H1 (cell line): ENCODE results near the gene A4GALT. TPM values are rescaled to one million over a fixed set of nuclear protein-coding genes. Genes with fewer than 3 reads are reported as not detected.

ENCODE experiments used
- CTCF ChIA-PET: fragments of 300-600 bp; sonication (Branson Sonifier 250); formaldehyde crosslinking; loops from one replicate; lab custom pipeline; 2021; ENCODE audit not compliant: partially characterized antibody; lab: Charles Lee
- POLR2A ChIA-PET: fragments of 300-600 bp; sonication (Branson Sonifier 250); formaldehyde crosslinking; loops from one replicate; lab custom pipeline; 2021; ENCODE audit warnings: inconsistent platforms; ENCODE audit not compliant: partially characterized antibody; lab: Charles Lee
- DNase-seq, 2 experiments: peaks; one replicate each; pipeline versions ENCODE4 v3.0.0 to v3.0.0-alpha.2; 2010 to 2022; ENCODE audit warnings: low spot score in 2 of 2, low read depth in 1 of 2, mixed read lengths in 1 of 2
- FAIRE-seq: peaks from 2 replicates; lab custom pipeline; 2011; peaks lifted over from hg19 to GRCh38; lab: Jason Lieb, UNC
- H2AFZ ChIP-seq: 2 replicates; pipeline ENCODE4 v1.8.1; 2012; ENCODE audit warnings: low read length, inconsistent platforms
- H2AK5ac ChIP-seq: 2 replicates; pipeline ENCODE4 v1.6.1; 2013; ENCODE audit warnings: low read depth, low read length
- H2BK120ac ChIP-seq: replicated peaks from 2 replicates; pipeline ENCODE3; 2013; ENCODE audit warnings: low read depth, low read length, inconsistent platforms
- H2BK12ac ChIP-seq: 2 replicates; pipeline ENCODE4 v1.6.1; 2013; ENCODE audit warnings: low read depth, low read length
- H2BK15ac ChIP-seq: 2 replicates; pipeline ENCODE4 v1.6.1; 2013; ENCODE audit warnings: low read length
- H2BK20ac ChIP-seq: 2 replicates; pipeline ENCODE4 v1.6.1; 2013; ENCODE audit warnings: low read length
- H2BK5ac ChIP-seq: 2 replicates; pipeline ENCODE4 v1.6.1; 2013; ENCODE audit warnings: low read depth, low read length
- H3K14ac ChIP-seq: 2 replicates; pipeline ENCODE4 v1.6.1; 2013; ENCODE audit warnings: inconsistent platforms; ENCODE audit not compliant: insufficient read length
- H3K18ac ChIP-seq: 2 replicates; pipeline ENCODE4 v1.6.1; 2013; ENCODE audit warnings: low read length; ENCODE audit errors: extremely low read depth
- H3K23ac ChIP-seq: 2 replicates; pipeline ENCODE4 v1.6.1; 2013; ENCODE audit warnings: inconsistent platforms; ENCODE audit not compliant: insufficient read length
- H3K23me2 ChIP-seq: 2 replicates; pipeline ENCODE4 v1.6.1; 2013; ENCODE audit warnings: low read depth, low read length
- H3K27ac ChIP-seq: 2 replicates; pipeline ENCODE4 v1.6.1; 2011; ENCODE audit warnings: low read depth, low read length, inconsistent platforms
- H3K27me3 ChIP-seq, 4 experiments: replicated peaks in 1 of 4; 1 replicate in 1 of 4; 2 replicates in 3 of 4; pipeline versions ENCODE4 v1.6.1 to v1.8.1; 2011 to 2013; ENCODE audit warnings: low read length in 3 of 4, mild to moderate bottlenecking in 3 of 4, inconsistent platforms in 2 of 4, mixed read lengths in 2 of 4, moderate library complexity in 1 of 4; ENCODE audit not compliant: control insufficient read depth in 3 of 4, insufficient read depth in 3 of 4; ENCODE audit errors: extremely low read depth in 1 of 4
- H3K36me3 ChIP-seq, 4 experiments: 2 replicates each; pipeline versions ENCODE4 v1.6.1 to v1.8.1; 2011 to 2013; ENCODE audit warnings: mild to moderate bottlenecking in 4 of 4, low read length in 3 of 4, moderate library complexity in 2 of 4, control low read depth in 1 of 4, inconsistent platforms in 1 of 4; ENCODE audit not compliant: insufficient read depth in 4 of 4, control insufficient read depth in 2 of 4
- H3K4ac ChIP-seq: replicated peaks from 2 replicates; pipeline ENCODE3; 2013; ENCODE audit warnings: low read length, low read depth, mixed read lengths, inconsistent platforms; ENCODE audit not compliant: insufficient read length
- H3K4me1 ChIP-seq, 4 experiments: replicated peaks in 1 of 4; 1 replicate in 1 of 4; 2 replicates in 3 of 4; pipeline versions ENCODE4 v1.6.1 to v1.8.1; 2011 to 2013; ENCODE audit warnings: low read length in 3 of 4, inconsistent platforms in 2 of 4, mixed read lengths in 1 of 4; ENCODE audit not compliant: insufficient read depth in 4 of 4, control insufficient read depth in 3 of 4
- H3K4me2 ChIP-seq, 2 experiments: 2 replicates each; pipeline versions ENCODE4 v1.6.1 to v1.8.1; 2011 to 2013; ENCODE audit warnings: low read depth in 2 of 2, low read length in 2 of 2, control low read depth in 1 of 2, inconsistent platforms in 1 of 2, mild to moderate bottlenecking in 1 of 2; ENCODE audit not compliant: insufficient read depth in 1 of 2
- H3K4me3 ChIP-seq, 4 experiments: fragments of 200-600, 300-600 bp in 1 of 4; sonication (generic), shearing (Covaris generic), sonication (Bioruptor Twin) in 1 of 4; 2 replicates each; pipeline versions ENCODE4 v1.5.1 to v1.8.1; 2011 to 2016; ENCODE audit warnings: low read length in 4 of 4, low read depth in 3 of 4, control low read depth in 2 of 4, inconsistent platforms in 2 of 4, mild to moderate bottlenecking in 2 of 4, mixed read lengths in 1 of 4, moderate library complexity in 1 of 4; ENCODE audit not compliant: insufficient read depth in 2 of 4; ENCODE audit errors: extremely low read depth in 1 of 4
- H3K56ac ChIP-seq: replicated peaks from 2 replicates; pipeline ENCODE3; 2013; ENCODE audit warnings: low read depth, mild to moderate bottlenecking, mixed read lengths, low read length, inconsistent platforms; ENCODE audit not compliant: insufficient read length
- H3K79me1 ChIP-seq: 2 replicates; pipeline ENCODE4 v1.6.1; 2013; ENCODE audit warnings: low read depth, low read length, control low read depth
- H3K79me2 ChIP-seq, 2 experiments: 2 replicates each; pipeline versions ENCODE4 v1.6.1 to v1.8.1; 2012 to 2013; ENCODE audit warnings: low read length in 2 of 2, mild to moderate bottlenecking in 2 of 2, inconsistent platforms in 1 of 2; ENCODE audit not compliant: insufficient read depth in 2 of 2, control insufficient read depth in 1 of 2
- H3K9ac ChIP-seq, 4 experiments: replicated peaks in 1 of 4; 1 replicate in 1 of 4; 2 replicates in 3 of 4; pipeline versions ENCODE4 v1.6.1 to v1.8.1; 2011 to 2013; ENCODE audit warnings: low read depth in 3 of 4, low read length in 3 of 4, control low read depth in 2 of 4, mild to moderate bottlenecking in 2 of 4, moderate library complexity in 2 of 4, inconsistent platforms in 1 of 4; ENCODE audit errors: extremely low read depth in 1 of 4
- H3K9me3 ChIP-seq, 2 experiments: 2 replicates each; pipeline versions ENCODE4 v1.6.1 to v1.8.1; 2012 to 2013; ENCODE audit warnings: mild to moderate bottlenecking in 2 of 2, moderate library complexity in 2 of 2, control low read depth in 1 of 2, inconsistent platforms in 1 of 2, low read depth in 1 of 2, low read length in 1 of 2, mixed read lengths in 1 of 2; ENCODE audit not compliant: insufficient read depth in 2 of 2
- H4K20me1 ChIP-seq, 2 experiments: replicated peaks in 1 of 2; 2 replicates each; pipeline versions ENCODE3 to v1.8.1; 2011 to 2013; ENCODE audit warnings: inconsistent platforms in 2 of 2, low read length in 2 of 2, mild to moderate bottlenecking in 1 of 2; ENCODE audit not compliant: insufficient read depth in 2 of 2, control insufficient read depth in 1 of 2
- H4K5ac ChIP-seq: 2 replicates; pipeline ENCODE4 v1.6.1; 2013; ENCODE audit warnings: low read length, low read depth, mixed read lengths, inconsistent platforms; ENCODE audit not compliant: insufficient read length
- H4K8ac ChIP-seq: 2 replicates; pipeline ENCODE4 v1.8.0; 2013; ENCODE audit warnings: mild to moderate bottlenecking, moderate library complexity, low read length, inconsistent platforms; ENCODE audit not compliant: insufficient read depth; ENCODE audit errors: extremely low read depth
- H4K91ac ChIP-seq: replicated peaks from 2 replicates; pipeline ENCODE3; 2013; ENCODE audit warnings: low read length, mixed read lengths, inconsistent platforms; ENCODE audit not compliant: insufficient read length
- BACH1 ChIP-seq: IDR thresholded peaks from 2 replicates; pipeline ENCODE4 v1.6.1; 2012; ENCODE audit warnings: low read length, improper control_type of control experiment
- BRCA1 ChIP-seq: IDR thresholded peaks from 2 replicates; pipeline ENCODE4 v1.6.1; 2012; ENCODE audit warnings: low read depth, low read length, improper control_type of control experiment
- EZH2 ChIP-seq: fragments of 200-600 bp; sonication (generic); IDR thresholded peaks from 2 replicates; pipeline ENCODE4 v1.7.1; 2012; ENCODE audit warnings: low read depth, mild to moderate bottlenecking, moderate library complexity, low read length, inconsistent platforms; ENCODE audit not compliant: severe bottlenecking
- GABPA ChIP-seq: IDR thresholded peaks from 2 replicates; pipeline ENCODE4 v1.6.1; 2011; ENCODE audit warnings: mild to moderate bottlenecking, low read length, moderate library complexity, borderline replicate concordance; ENCODE audit not compliant: insufficient read depth
- MAX ChIP-seq: IDR thresholded peaks from 2 replicates; pipeline ENCODE4 v1.6.1; 2012; ENCODE audit warnings: inconsistent platforms
- POLR2A ChIP-seq, 2 experiments: IDR thresholded peaks; 1 replicate in 1 of 2; 2 replicates in 1 of 2; pipeline ENCODE4 v1.6.1; 2011; ENCODE audit warnings: low read depth in 2 of 2, low read length in 2 of 2, mild to moderate bottlenecking in 2 of 2; ENCODE audit errors: control extremely low read depth in 1 of 2
- POLR2AphosphoS5 ChIP-seq: IDR thresholded peaks from 2 replicates; pipeline ENCODE4 v1.6.1; 2011; ENCODE audit warnings: low read depth, low read length
- RAD21 ChIP-seq, 2 experiments: IDR thresholded peaks in 1 of 2; conservative IDR thresholded peaks in 1 of 2; 2 replicates each; pipeline ENCODE4 v1.6.1; 2011; ENCODE audit warnings: low read depth in 2 of 2, low read length in 2 of 2, improper control_type of control experiment in 1 of 2, inconsistent platforms in 1 of 2, mild to moderate bottlenecking in 1 of 2, moderate library complexity in 1 of 2
- SIN3A ChIP-seq, 2 experiments: IDR thresholded peaks in 1 of 2; conservative IDR thresholded peaks in 1 of 2; 2 replicates each; pipeline ENCODE4 v1.6.1; 2011 to 2012; ENCODE audit warnings: low read length in 2 of 2, improper control_type of control experiment in 1 of 2, low read depth in 1 of 2, mild to moderate bottlenecking in 1 of 2
- SUZ12 ChIP-seq: fragments of 200-600 bp; sonication (generic); IDR thresholded peaks from 2 replicates; pipeline ENCODE4 v1.6.1; 2012; ENCODE audit warnings: mild to moderate bottlenecking, inconsistent platforms, low read length, moderate library complexity, mixed read lengths
- TEAD4 ChIP-seq: IDR thresholded peaks from 2 replicates; pipeline ENCODE4 v1.6.1; 2012; ENCODE audit warnings: low read depth, low read length, inconsistent platforms, mixed read lengths
- USF2 ChIP-seq: IDR thresholded peaks from 2 replicates; pipeline ENCODE4 v1.6.1; 2011; ENCODE audit warnings: low read length, improper control_type of control experiment
- WGBS, 2 experiments: shearing (Covaris generic) in 1 of 2; methylation state at CpG; one replicate each; pipeline versions ENCODE4 v1.1.6 to v1.1.7; 2013 to 2015; ENCODE audit warnings: low lambda C conversion rate in 2 of 2, mixed read lengths in 2 of 2, inconsistent platforms in 1 of 2, low coverage in 1 of 2, missing lambda C conversion rate in 1 of 2; ENCODE audit not compliant: insufficient replicate concordance in 2 of 2, insufficient coverage in 1 of 2, insufficient read length in 1 of 2; ENCODE audit errors: extremely low coverage in 1 of 2, missing lambda C conversion rate in 1 of 2; 5-methylcytosine and 5-hydroxymethylcytosine counted together
- polyA plus RNA-seq, 7 experiments: library from polyadenylated mRNA; depleted of rRNA in 3 of 7; stranded (reverse) in 5 of 7; unstranded in 2 of 7; fragments of >200 nt in 5 of 7; fragments of 200-250 nt in 2 of 7; gene quantifications; 1 replicate in 5 of 7; 2 replicates in 1 of 7; 4 replicates in 1 of 7; pipeline versions ENCODE4 v1.2.1 to v1.2.3, GENCODE V29; 2011 to 2013; ENCODE audit warnings: missing spikeins in 2 of 7, mixed read lengths in 2 of 7
- total RNA-seq: library from RNA; stranded (reverse); fragmentation: NEBNext Ultra II Directional; extraction: Animal tissue kit (Norgen Biotek cat#: 25700); gene quantifications from 2 replicates; pipeline ENCODE4 v1.2.1, GENCODE V29; 2021

A4GALT gene
- total and polyA plus RNA-seq, 2 of the 8 experiments (the other 6 are each of a cell fraction or from before 2014, with no cell fraction given): 7.2 to 13.8 TPM

DNA sequence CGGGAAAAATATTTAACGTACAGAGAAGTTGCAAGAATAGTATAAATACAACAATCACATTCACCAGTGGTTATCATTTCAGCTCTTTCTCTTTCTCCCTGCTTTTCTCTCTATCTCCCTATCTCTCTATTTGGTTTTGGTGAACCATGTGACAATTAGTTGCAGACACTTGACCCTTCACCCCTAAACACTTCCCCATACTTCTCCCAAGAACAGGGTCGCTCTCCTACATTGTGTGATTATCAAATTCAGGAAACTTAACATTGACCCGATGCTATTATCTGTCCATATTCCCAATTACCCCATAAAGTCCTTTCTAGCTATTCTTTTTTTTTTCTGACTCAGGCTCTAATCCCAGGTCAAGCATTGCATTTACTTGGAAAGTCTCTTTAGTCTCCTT lies 66.7 kb downstream of the A4GALT start:
- Histone ChIP-seq H3K18ac (no peak overlapping the region), H3K23me2 (peaks cover 3% of the 10 kb centered on the region; the same call in 1 of the 2 replicates), H4K8ac (no peak overlapping the region), H3K27ac (no peak overlapping the region), H2BK120ac (no peak overlapping the region), H4K5ac (no peak overlapping the region), H3K9ac (no peak overlapping the region), H2BK15ac (no peak overlapping the region), H4K91ac (no peak overlapping the region), H3K4me1 (no peaks in the 10 kb centered on the region), H3K4me3 (no peak overlapping the region), H3K27me3 (no peaks in the 10 kb centered on the region), H4K20me1 (no peaks in the 10 kb centered on the region), H3K4me2 (no peak overlapping the region), H2AFZ (no peak overlapping the region), H3K79me2 (no peaks in the 10 kb centered on the region), H2BK12ac (no peak overlapping the region), H3K79me1 (no peaks in the 10 kb centered on the region; the same call in 1 of the 2 replicates), H2BK5ac (no peak overlapping the region), H3K23ac (no peak overlapping the region), H2BK20ac (no peak overlapping the region), H2AK5ac (no peak overlapping the region), H3K14ac (no peak overlapping the region), H3K4ac (no peak overlapping the region), H3K36me3 (no peaks in the 10 kb centered on the region), H3K9me3 (no peaks in the 10 kb centered on the region), H3K56ac (no peak overlapping the region)
- no peak for FAIRE-seq
- DNase-seq: no peak
- WGBS, 2 experiments: 90% methylated on average over 4 of the region's 4 CpGs; no CpG with 5 or more reads in 1 of the 2 experiments
- TF ChIP-seq MAX (no peak), RAD21 (IDR thresholded peaks at IDR 0.05 in 1 of 2, conservative IDR thresholded peaks at IDR 0.05 in 1 of 2; ENCODE audit: low read depth in 2 of 2, low read length in 2 of 2) (no peak), POLR2A (IDR thresholded peaks at IDR 0.05; ENCODE audit: control extremely low read depth in 1 of 2, low read depth in 2 of 2, low read length in 2 of 2) (no peak), BRCA1 (no peak), SUZ12 (no peak), USF2 (no peak), GABPA (no peak), POLR2AphosphoS5 (no peak), SIN3A (conservative IDR thresholded peaks at IDR 0.05 in 1 of 2, IDR thresholded peaks at IDR 0.05 in 1 of 2; ENCODE audit: low read depth in 1 of 2, low read length in 2 of 2) (no peak), BACH1 (no peak), EZH2 (no peak), TEAD4 (no peak)
- POLR2A ChIA-PET: interaction anchor here (1.2 to 9.4 kb wide), 3 partner anchors 11 to 362 kb away, joined by 3 to 74 read pairs (median 24); partner anchors contain the start of genes PACSIN2 and POLDIP3
- CTCF ChIA-PET: interaction anchor here (0.6 to 3.9 kb wide), 4 partner anchors 32 to 1651 kb away, joined by 3 to 22 read pairs (median 4); no protein-coding TSS in a partner anchor
